ENCODE measurements around the gene SOCS7. TPM values are rescaled to one million over a fixed set of nuclear protein-coding genes. Genes with fewer than 3 reads are reported as not detected.

The SOCS7 gene
- total RNA-seq, 1 donor from 2014 or later: 35.3 TPM

DNA sequence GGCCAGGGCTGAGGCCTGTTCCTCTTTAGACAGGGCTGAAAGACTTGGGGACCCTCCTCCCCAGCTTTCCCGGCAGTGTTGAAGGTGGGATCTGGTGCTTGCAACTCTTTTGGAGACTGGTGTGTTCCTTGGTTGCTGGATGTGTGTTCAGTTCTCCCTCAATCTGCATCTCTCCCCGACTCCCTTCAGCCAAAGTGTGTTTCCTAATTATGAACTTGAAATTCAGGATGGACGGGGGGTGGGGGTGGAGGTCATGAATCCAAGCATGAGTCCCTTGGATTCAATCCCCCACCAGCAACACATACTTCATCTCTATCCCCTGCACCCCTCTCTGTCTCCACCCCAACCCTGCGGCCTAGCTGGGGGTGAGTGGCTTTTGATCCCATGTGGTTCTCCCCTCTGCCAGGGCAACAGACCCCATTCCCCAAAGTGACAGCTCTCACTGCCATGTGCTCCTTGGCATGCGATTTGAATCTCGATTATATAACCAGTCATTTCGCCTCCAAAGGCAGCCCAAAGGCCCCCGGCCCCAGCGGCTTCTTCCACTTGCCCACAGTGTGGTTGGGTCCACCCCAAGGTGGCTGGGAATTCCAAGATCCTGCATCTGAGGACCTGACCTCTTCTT, 77.9 kb downstream of the SOCS7 start:
- Mint-ChIP-seq H3K4me3 (peak overlapping the region; percentile 82), H3K9me3 (no peaks in the 10 kb centered on the region), H3K27me3 (ENCODE audit: low read depth) (peaks cover 34% of the 10 kb centered on the region), H3K27ac (ENCODE audit: unreplicated experiment) (no peak overlapping the region), H3K36me3 (ENCODE audit: low read depth) (no peaks in the 10 kb centered on the region), H3K4me1 (peaks cover 63% of the 10 kb centered on the region)
- DNase-seq (ENCODE audit: low read depth, low spot score): no peak
- TF ChIP-seq, protein P1, sequence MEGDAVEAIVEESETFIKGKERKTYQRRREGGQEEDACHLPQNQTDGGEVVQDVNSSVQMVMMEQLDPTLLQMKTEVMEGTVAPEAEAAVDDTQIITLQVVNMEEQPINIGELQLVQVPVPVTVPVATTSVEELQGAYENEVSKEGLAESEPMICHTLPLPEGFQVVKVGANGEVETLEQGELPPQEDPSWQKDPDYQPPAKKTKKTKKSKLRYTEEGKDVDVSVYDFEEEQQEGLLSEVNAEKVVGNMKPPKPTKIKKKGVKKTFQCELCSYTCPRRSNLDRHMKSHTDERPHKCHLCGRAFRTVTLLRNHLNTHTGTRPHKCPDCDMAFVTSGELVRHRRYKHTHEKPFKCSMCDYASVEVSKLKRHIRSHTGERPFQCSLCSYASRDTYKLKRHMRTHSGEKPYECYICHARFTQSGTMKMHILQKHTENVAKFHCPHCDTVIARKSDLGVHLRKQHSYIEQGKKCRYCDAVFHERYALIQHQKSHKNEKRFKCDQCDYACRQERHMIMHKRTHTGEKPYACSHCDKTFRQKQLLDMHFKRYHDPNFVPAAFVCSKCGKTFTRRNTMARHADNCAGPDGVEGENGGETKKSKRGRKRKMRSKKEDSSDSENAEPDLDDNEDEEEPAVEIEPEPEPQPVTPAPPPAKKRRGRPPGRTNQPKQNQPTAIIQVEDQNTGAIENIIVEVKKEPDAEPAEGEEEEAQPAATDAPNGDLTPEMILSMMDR (conservative IDR thresholded peaks at IDR 0.05): no peak

DNA sequence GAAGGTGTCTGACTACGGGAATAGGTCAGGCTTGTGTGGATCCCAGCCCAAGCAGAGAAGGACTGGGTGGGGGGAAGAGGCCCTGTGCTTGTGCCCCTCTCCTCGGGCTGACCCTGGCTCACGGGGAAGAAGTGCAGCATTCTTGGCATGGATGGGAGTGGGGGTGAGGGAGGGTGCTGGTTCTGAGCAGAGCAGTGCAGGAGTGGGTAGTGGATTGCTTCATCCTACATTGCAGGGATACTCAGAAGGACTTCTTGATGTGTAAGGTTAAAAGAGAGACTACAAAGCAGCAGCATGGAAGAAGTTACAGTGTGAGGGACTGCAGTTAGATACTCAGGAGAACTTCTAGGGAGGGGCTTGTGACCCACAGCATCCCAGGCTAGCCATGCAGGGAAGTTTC, 78.7 kb downstream of the SOCS7 start:
- Mint-ChIP-seq H3K27ac (ENCODE audit: unreplicated experiment) (no peak overlapping the region), H3K4me3 (peak overlapping the region; percentile 82), H3K36me3 (ENCODE audit: low read depth) (no peaks in the 10 kb centered on the region), H3K9me3 (no peaks in the 10 kb centered on the region), H3K27me3 (ENCODE audit: low read depth) (peaks cover 27% of the 10 kb centered on the region), H3K4me1 (peaks cover 63% of the 10 kb centered on the region)
- TF ChIP-seq, protein P1 (conservative IDR thresholded peaks at IDR 0.05): no peak
- no peak for DNase-seq (ENCODE audit: low read depth, low spot score)

DNA sequence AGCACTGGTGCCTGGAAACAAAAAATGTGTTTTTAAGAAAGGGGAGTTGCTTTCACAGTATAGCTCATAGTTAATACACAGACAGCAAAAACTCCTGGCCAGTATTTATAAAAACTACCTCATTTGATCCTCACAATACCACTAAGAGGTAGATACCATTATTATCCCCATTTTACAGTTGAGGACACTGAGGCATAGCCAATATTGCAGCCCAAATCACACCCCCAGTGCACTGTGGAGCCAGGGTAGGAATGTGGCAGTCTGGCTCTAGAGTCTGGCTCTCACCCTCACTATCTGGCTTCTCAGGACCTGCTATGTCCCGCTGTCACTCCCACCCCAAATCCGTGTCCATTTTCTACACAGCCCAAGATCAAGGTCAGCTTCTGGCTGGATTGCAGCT, 79.2 kb downstream of the SOCS7 start:
- DNase-seq (ENCODE audit: low read depth, low spot score): no peak
- TF ChIP-seq, protein P1 (conservative IDR thresholded peaks at IDR 0.05): no peak
- Mint-ChIP-seq H3K9me3 (no peaks in the 10 kb centered on the region), H3K4me1 (peaks cover 60% of the 10 kb centered on the region), H3K27ac (ENCODE audit: unreplicated experiment) (no peak overlapping the region), H3K4me3 (peak overlapping the region; percentile 82), H3K36me3 (ENCODE audit: low read depth) (no peaks in the 10 kb centered on the region), H3K27me3 (ENCODE audit: low read depth) (peaks cover 27% of the 10 kb centered on the region)

DNA sequence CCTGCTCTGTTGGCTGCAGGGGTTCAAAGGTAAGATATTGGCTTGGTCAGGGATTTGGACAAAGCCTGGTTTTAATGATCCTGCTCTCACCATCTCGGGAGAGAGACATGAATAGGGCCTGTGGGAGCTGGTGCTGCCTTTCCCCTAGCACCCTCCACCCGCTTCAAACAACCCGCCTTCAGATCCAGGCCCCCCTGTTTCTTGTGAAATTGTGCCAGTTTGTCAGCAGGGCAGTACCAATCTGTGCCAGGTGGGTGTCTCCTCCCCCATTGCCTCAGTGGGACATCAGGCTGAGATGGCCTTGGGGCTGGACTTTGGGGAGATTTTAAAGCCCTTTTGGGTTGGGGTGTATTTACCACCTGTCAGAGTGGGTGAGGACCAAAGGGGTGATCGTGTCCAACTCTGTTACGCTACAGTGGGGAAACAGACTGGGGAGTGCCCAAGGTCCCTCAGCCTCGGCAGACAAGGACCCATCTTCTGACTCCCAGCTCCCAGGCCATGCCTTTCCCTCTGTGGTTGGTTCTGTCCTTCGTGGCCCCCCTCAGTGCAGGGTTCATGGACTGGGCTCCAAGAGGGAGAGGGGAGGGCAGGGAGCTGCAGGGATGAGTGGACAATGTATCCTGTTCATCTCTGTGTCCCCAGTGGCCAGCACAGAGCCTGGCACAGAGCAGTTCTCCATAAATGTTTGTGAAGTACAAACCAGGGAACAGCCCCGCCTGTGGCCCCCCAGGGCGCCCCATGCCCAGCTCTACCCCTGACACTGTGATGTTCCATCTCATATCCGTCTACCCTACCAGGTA, 79.9 kb downstream of the SOCS7 start:
- Mint-ChIP-seq H3K4me1 (peaks cover 59% of the 10 kb centered on the region), H3K27ac (ENCODE audit: unreplicated experiment) (no peak overlapping the region)
- no peak for DNase-seq (ENCODE audit: low read depth, low spot score)

DNA sequence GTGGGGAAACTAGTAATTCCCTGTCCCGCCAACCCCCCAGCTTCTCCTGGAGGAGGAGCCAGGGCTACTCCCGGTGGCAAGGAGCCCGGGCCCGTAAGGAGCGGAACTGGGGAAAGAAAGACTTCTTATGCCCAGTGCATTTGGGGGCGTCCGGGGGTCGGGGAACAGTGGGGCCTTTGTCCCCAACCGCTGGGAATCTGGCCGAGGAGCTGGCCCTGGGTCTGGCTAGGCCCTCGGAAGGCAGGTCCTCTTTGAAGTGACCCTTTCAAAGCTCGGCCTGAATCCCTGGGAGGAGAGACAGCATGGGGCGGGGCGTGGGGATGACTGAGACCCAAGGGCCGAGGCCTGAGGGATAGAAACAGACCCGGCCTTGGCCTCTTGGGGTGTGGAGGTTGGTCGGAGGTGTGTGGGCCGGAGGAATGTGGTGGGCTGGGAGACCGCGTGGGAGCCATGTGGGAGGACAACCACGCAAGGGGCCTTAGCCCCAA, 82.6 kb downstream of the SOCS7 start:
- H3K9me3 Mint-ChIP-seq: no peaks in the 10 kb centered on the region
- no peak overlapping the region for H3K27ac Mint-ChIP-seq (ENCODE audit: unreplicated experiment)
- DNase-seq (ENCODE audit: low read depth, low spot score): peak; percentile 47
- peak overlapping the region; percentile 70 for H3K4me3 Mint-ChIP-seq
- TF ChIP-seq, protein P1 (conservative IDR thresholded peaks at IDR 0.05): no peak
- H3K4me1 Mint-ChIP-seq: peaks cover 54% of the 10 kb centered on the region
- peaks cover 15% of the 10 kb centered on the region for H3K27me3 Mint-ChIP-seq (ENCODE audit: low read depth)
- H3K36me3 Mint-ChIP-seq (ENCODE audit: low read depth): no peaks in the 10 kb centered on the region

More for the DNA sequence above, 79.9 kb downstream of the SOCS7 start:
- TF ChIP-seq, protein P1 (conservative IDR thresholded peaks at IDR 0.05): no peak
- peak overlapping the region; percentile 82 for H3K4me3 Mint-ChIP-seq
- H3K36me3 Mint-ChIP-seq (ENCODE audit: low read depth): no peaks in the 10 kb centered on the region
- H3K27me3 Mint-ChIP-seq (ENCODE audit: low read depth): peaks cover 27% of the 10 kb centered on the region
- H3K9me3 Mint-ChIP-seq: no peaks in the 10 kb centered on the region
